ENCODE results near the gene S100P.

GRCh38 chr4:6723851-6724250 is 30.2 kb downstream of the S100P start:
- TF ChIP-seq CTCF (conservative IDR thresholded peaks at IDR 0.05): no peak
- no peak for TF ChIP-seq ZFX (IDR thresholded peaks at IDR 0.05)

Data from C4-2B (cell line).